H1 (cell line): Measurements from ENCODE around the gene KRT76. TPM values are rescaled to one million over a fixed set of nuclear protein-coding genes. Genes with fewer than 3 reads are reported as not detected.

Source experiments
- CTCF ChIA-PET: fragments of 300-600 bp; sonication (Branson Sonifier 250); formaldehyde crosslinking; loops from one replicate; lab custom pipeline; 2021; ENCODE audit not compliant: partially characterized antibody; lab: Charles Lee
- POLR2A ChIA-PET: fragments of 300-600 bp; sonication (Branson Sonifier 250); formaldehyde crosslinking; loops from one replicate; lab custom pipeline; 2021; ENCODE audit warnings: inconsistent platforms; ENCODE audit not compliant: partially characterized antibody; lab: Charles Lee
- DNase-seq, 2 experiments: peaks; one replicate each; pipeline versions ENCODE4 v3.0.0 to v3.0.0-alpha.2; 2010 to 2022; ENCODE audit warnings: low spot score in 2 of 2, low read depth in 1 of 2, mixed read lengths in 1 of 2
- FAIRE-seq: peaks from 2 replicates; lab custom pipeline; 2011; peaks lifted over from hg19 to GRCh38; lab: Jason Lieb, UNC
- H2AFZ ChIP-seq: 2 replicates; pipeline ENCODE4 v1.8.1; 2012; ENCODE audit warnings: low read length, inconsistent platforms
- H2AK5ac ChIP-seq: 2 replicates; pipeline ENCODE4 v1.6.1; 2013; ENCODE audit warnings: low read depth, low read length
- H2BK120ac ChIP-seq: replicated peaks from 2 replicates; pipeline ENCODE3; 2013; ENCODE audit warnings: low read depth, low read length, inconsistent platforms
- H2BK12ac ChIP-seq: 2 replicates; pipeline ENCODE4 v1.6.1; 2013; ENCODE audit warnings: low read depth, low read length
- H2BK15ac ChIP-seq: 2 replicates; pipeline ENCODE4 v1.6.1; 2013; ENCODE audit warnings: low read length
- H2BK20ac ChIP-seq: 2 replicates; pipeline ENCODE4 v1.6.1; 2013; ENCODE audit warnings: low read length
- H2BK5ac ChIP-seq: 2 replicates; pipeline ENCODE4 v1.6.1; 2013; ENCODE audit warnings: low read depth, low read length
- H3K14ac ChIP-seq: 2 replicates; pipeline ENCODE4 v1.6.1; 2013; ENCODE audit warnings: inconsistent platforms; ENCODE audit not compliant: insufficient read length
- H3K18ac ChIP-seq: 2 replicates; pipeline ENCODE4 v1.6.1; 2013; ENCODE audit warnings: low read length; ENCODE audit errors: extremely low read depth
- H3K23ac ChIP-seq: 2 replicates; pipeline ENCODE4 v1.6.1; 2013; ENCODE audit warnings: inconsistent platforms; ENCODE audit not compliant: insufficient read length
- H3K23me2 ChIP-seq: 2 replicates; pipeline ENCODE4 v1.6.1; 2013; ENCODE audit warnings: low read depth, low read length
- H3K27ac ChIP-seq: 2 replicates; pipeline ENCODE4 v1.6.1; 2011; ENCODE audit warnings: low read depth, low read length, inconsistent platforms
- H3K27me3 ChIP-seq, 4 experiments: replicated peaks in 1 of 4; 1 replicate in 1 of 4; 2 replicates in 3 of 4; pipeline versions ENCODE4 v1.6.1 to v1.8.1; 2011 to 2013; ENCODE audit warnings: low read length in 3 of 4, mild to moderate bottlenecking in 3 of 4, inconsistent platforms in 2 of 4, mixed read lengths in 2 of 4, moderate library complexity in 1 of 4; ENCODE audit not compliant: control insufficient read depth in 3 of 4, insufficient read depth in 3 of 4; ENCODE audit errors: extremely low read depth in 1 of 4
- H3K36me3 ChIP-seq, 4 experiments: 2 replicates each; pipeline versions ENCODE4 v1.6.1 to v1.8.1; 2011 to 2013; ENCODE audit warnings: mild to moderate bottlenecking in 4 of 4, low read length in 3 of 4, moderate library complexity in 2 of 4, control low read depth in 1 of 4, inconsistent platforms in 1 of 4; ENCODE audit not compliant: insufficient read depth in 4 of 4, control insufficient read depth in 2 of 4
- H3K4ac ChIP-seq: replicated peaks from 2 replicates; pipeline ENCODE3; 2013; ENCODE audit warnings: low read length, low read depth, mixed read lengths, inconsistent platforms; ENCODE audit not compliant: insufficient read length
- H3K4me1 ChIP-seq, 4 experiments: replicated peaks in 1 of 4; 1 replicate in 1 of 4; 2 replicates in 3 of 4; pipeline versions ENCODE4 v1.6.1 to v1.8.1; 2011 to 2013; ENCODE audit warnings: low read length in 3 of 4, inconsistent platforms in 2 of 4, mixed read lengths in 1 of 4; ENCODE audit not compliant: insufficient read depth in 4 of 4, control insufficient read depth in 3 of 4
- H3K4me2 ChIP-seq, 2 experiments: 2 replicates each; pipeline versions ENCODE4 v1.6.1 to v1.8.1; 2011 to 2013; ENCODE audit warnings: low read depth in 2 of 2, low read length in 2 of 2, control low read depth in 1 of 2, inconsistent platforms in 1 of 2, mild to moderate bottlenecking in 1 of 2; ENCODE audit not compliant: insufficient read depth in 1 of 2
- H3K4me3 ChIP-seq, 4 experiments: fragments of 200-600, 300-600 bp in 1 of 4; sonication (generic), shearing (Covaris generic), sonication (Bioruptor Twin) in 1 of 4; 2 replicates each; pipeline versions ENCODE4 v1.5.1 to v1.8.1; 2011 to 2016; ENCODE audit warnings: low read length in 4 of 4, low read depth in 3 of 4, control low read depth in 2 of 4, inconsistent platforms in 2 of 4, mild to moderate bottlenecking in 2 of 4, mixed read lengths in 1 of 4, moderate library complexity in 1 of 4; ENCODE audit not compliant: insufficient read depth in 2 of 4; ENCODE audit errors: extremely low read depth in 1 of 4
- H3K56ac ChIP-seq: replicated peaks from 2 replicates; pipeline ENCODE3; 2013; ENCODE audit warnings: low read depth, mild to moderate bottlenecking, mixed read lengths, low read length, inconsistent platforms; ENCODE audit not compliant: insufficient read length
- H3K79me1 ChIP-seq: 2 replicates; pipeline ENCODE4 v1.6.1; 2013; ENCODE audit warnings: low read depth, low read length, control low read depth
- H3K79me2 ChIP-seq, 2 experiments: 2 replicates each; pipeline versions ENCODE4 v1.6.1 to v1.8.1; 2012 to 2013; ENCODE audit warnings: low read length in 2 of 2, mild to moderate bottlenecking in 2 of 2, inconsistent platforms in 1 of 2; ENCODE audit not compliant: insufficient read depth in 2 of 2, control insufficient read depth in 1 of 2
- H3K9ac ChIP-seq, 4 experiments: replicated peaks in 1 of 4; 1 replicate in 1 of 4; 2 replicates in 3 of 4; pipeline versions ENCODE4 v1.6.1 to v1.8.1; 2011 to 2013; ENCODE audit warnings: low read depth in 3 of 4, low read length in 3 of 4, control low read depth in 2 of 4, mild to moderate bottlenecking in 2 of 4, moderate library complexity in 2 of 4, inconsistent platforms in 1 of 4; ENCODE audit errors: extremely low read depth in 1 of 4
- H3K9me3 ChIP-seq, 2 experiments: 2 replicates each; pipeline versions ENCODE4 v1.6.1 to v1.8.1; 2012 to 2013; ENCODE audit warnings: mild to moderate bottlenecking in 2 of 2, moderate library complexity in 2 of 2, control low read depth in 1 of 2, inconsistent platforms in 1 of 2, low read depth in 1 of 2, low read length in 1 of 2, mixed read lengths in 1 of 2; ENCODE audit not compliant: insufficient read depth in 2 of 2
- H4K20me1 ChIP-seq, 2 experiments: replicated peaks in 1 of 2; 2 replicates each; pipeline versions ENCODE3 to v1.8.1; 2011 to 2013; ENCODE audit warnings: inconsistent platforms in 2 of 2, low read length in 2 of 2, mild to moderate bottlenecking in 1 of 2; ENCODE audit not compliant: insufficient read depth in 2 of 2, control insufficient read depth in 1 of 2
- H4K5ac ChIP-seq: 2 replicates; pipeline ENCODE4 v1.6.1; 2013; ENCODE audit warnings: low read length, low read depth, mixed read lengths, inconsistent platforms; ENCODE audit not compliant: insufficient read length
- H4K8ac ChIP-seq: 2 replicates; pipeline ENCODE4 v1.8.0; 2013; ENCODE audit warnings: mild to moderate bottlenecking, moderate library complexity, low read length, inconsistent platforms; ENCODE audit not compliant: insufficient read depth; ENCODE audit errors: extremely low read depth
- H4K91ac ChIP-seq: replicated peaks from 2 replicates; pipeline ENCODE3; 2013; ENCODE audit warnings: low read length, mixed read lengths, inconsistent platforms; ENCODE audit not compliant: insufficient read length
- ATF2 ChIP-seq: IDR thresholded peaks from 2 replicates; pipeline ENCODE4 v1.6.1; 2012; ENCODE audit warnings: low read length, inconsistent platforms
- CEBPB ChIP-seq: IDR thresholded peaks from 2 replicates; pipeline ENCODE4 v1.6.1; 2012; ENCODE audit warnings: low read depth, low read length
- CTBP2 ChIP-seq: IDR thresholded peaks from 2 replicates; pipeline ENCODE4 v1.7.0; 2011; ENCODE audit warnings: borderline replicate concordance, mild to moderate bottlenecking, moderate library complexity, mixed read lengths, low read length; ENCODE audit not compliant: insufficient read depth, insufficient read length
- EP300 ChIP-seq, 2 experiments: IDR thresholded peaks; 1 replicate in 1 of 2; 2 replicates in 1 of 2; pipeline ENCODE4 v1.6.1; 2011 to 2012; ENCODE audit warnings: low read depth in 2 of 2, low read length in 2 of 2, mild to moderate bottlenecking in 2 of 2, borderline replicate concordance in 1 of 2, inconsistent platforms in 1 of 2, moderate library complexity in 1 of 2
- GTF2F1 ChIP-seq: IDR thresholded peaks from 2 replicates; pipeline ENCODE4 v1.6.1; 2012; ENCODE audit warnings: low read depth, low read length, improper control_type of control experiment, borderline replicate concordance
- KDM1A ChIP-seq: fragments of 200-600, 300-600 bp; sonication (generic); IDR thresholded peaks from 2 replicates; pipeline ENCODE4 v1.7.1; 2016; ENCODE audit warnings: mild to moderate bottlenecking, low read length, borderline replicate concordance
- MAFK ChIP-seq: IDR thresholded peaks from 2 replicates; pipeline ENCODE4 v1.6.1; 2012; ENCODE audit warnings: low read depth, mild to moderate bottlenecking, improper control_type of control experiment, low read length
- POLR2AphosphoS5 ChIP-seq: IDR thresholded peaks from 2 replicates; pipeline ENCODE4 v1.6.1; 2011; ENCODE audit warnings: low read depth, low read length
- SP2 ChIP-seq: IDR thresholded peaks from 2 replicates; pipeline ENCODE4 v1.6.1; 2012; ENCODE audit warnings: mild to moderate bottlenecking, low read length, inconsistent platforms
- USF2 ChIP-seq: IDR thresholded peaks from 2 replicates; pipeline ENCODE4 v1.6.1; 2011; ENCODE audit warnings: low read length, improper control_type of control experiment
- ZNF274 ChIP-seq: IDR thresholded peaks from 2 replicates; pipeline ENCODE4 v1.7.0; 2012; ENCODE audit warnings: low read length, borderline replicate concordance; ENCODE audit errors: extremely low read depth
- WGBS, 2 experiments: shearing (Covaris generic) in 1 of 2; methylation state at CpG; one replicate each; pipeline versions ENCODE4 v1.1.6 to v1.1.7; 2013 to 2015; ENCODE audit warnings: low lambda C conversion rate in 2 of 2, mixed read lengths in 2 of 2, inconsistent platforms in 1 of 2, low coverage in 1 of 2, missing lambda C conversion rate in 1 of 2; ENCODE audit not compliant: insufficient replicate concordance in 2 of 2, insufficient coverage in 1 of 2, insufficient read length in 1 of 2; ENCODE audit errors: extremely low coverage in 1 of 2, missing lambda C conversion rate in 1 of 2; 5-methylcytosine and 5-hydroxymethylcytosine counted together
- polyA plus RNA-seq, 7 experiments: library from polyadenylated mRNA; depleted of rRNA in 3 of 7; stranded (reverse) in 5 of 7; unstranded in 2 of 7; fragments of >200 nt in 5 of 7; fragments of 200-250 nt in 2 of 7; gene quantifications; 1 replicate in 5 of 7; 2 replicates in 1 of 7; 4 replicates in 1 of 7; pipeline versions ENCODE4 v1.2.1 to v1.2.3, GENCODE V29; 2011 to 2013; ENCODE audit warnings: missing spikeins in 2 of 7, mixed read lengths in 2 of 7
- total RNA-seq: library from RNA; stranded (reverse); fragmentation: NEBNext Ultra II Directional; extraction: Animal tissue kit (Norgen Biotek cat#: 25700); gene quantifications from 2 replicates; pipeline ENCODE4 v1.2.1, GENCODE V29; 2021

Gene KRT76
- total and polyA plus RNA-seq, 2 of the 8 experiments (the other 6 are each of a cell fraction or from before 2014, with no cell fraction given): not detected

GRCh38 chr12:52825961-52826360 lies 48.8 kb upstream of the KRT76 start:
- Histone ChIP-seq H2BK20ac (no peak overlapping the region), H3K9me3 (no peaks in the 10 kb centered on the region), H3K4me1 (no peaks in the 10 kb centered on the region; a peak in 2 of 7 replicates), H3K9ac (no peak overlapping the region), H2BK120ac (no peak overlapping the region), H3K27ac (no peak overlapping the region), H3K27me3 (0 out of 7 replicates have a peak, but pooled peaks cover 0 to 2% (median 0%) of the 10 kb centered on the region in 4 experiments), H3K79me2 (no peaks in the 10 kb centered on the region), H3K18ac (no peak overlapping the region; the same call in 1 of the 2 replicates), H3K4ac (no peak overlapping the region), H4K8ac (no peak overlapping the region), H4K5ac (no peak overlapping the region), H3K79me1 (no peaks in the 10 kb centered on the region), H3K56ac (no peak overlapping the region), H3K23ac (no peak overlapping the region), H3K36me3 (no peaks in the 10 kb centered on the region), H4K91ac (no peak overlapping the region), H2AFZ (no peak overlapping the region), H2BK5ac (no peak overlapping the region), H3K14ac (no peak overlapping the region), H3K4me3 (no peak overlapping the region), H3K4me2 (no peak overlapping the region), H4K20me1 (no peaks in the 10 kb centered on the region), H2BK15ac (peak overlapping the region; percentile 63; the same call in 1 of the 2 replicates), H2AK5ac (no peak overlapping the region; the same call in 1 of the 2 replicates), H3K23me2 (no peaks in the 10 kb centered on the region), H2BK12ac (no peak overlapping the region)
- WGBS, 2 experiments: 87% methylated on average over 4 of the region's 4 CpGs; no CpG with 5 or more reads in 1 of the 2 experiments
- ChIA-PET POLR2A (no interaction called here), CTCF (interaction anchor here (0.9 to 1.6 kb wide), 4 partner anchors 9 to 54 kb away, joined by 3 to 6 read pairs (median 4); no protein-coding TSS in a partner anchor)
- FAIRE-seq (no peak), DNase-seq (no peak)
- no peak for TF ChIP-seq EP300 (IDR thresholded peaks at IDR 0.05; ENCODE audit: borderline replicate concordance in 1 of 2, low read depth in 2 of 2, low read length in 2 of 2)
- no peak for TF ChIP-seq ATF2
- no peak for TF ChIP-seq CEBPB
- no peak for TF ChIP-seq USF2
- TF ChIP-seq MAFK: no peak
- no peak for TF ChIP-seq GTF2F1
- no peak for TF ChIP-seq POLR2AphosphoS5
- no peak for TF ChIP-seq KDM1A
- no peak for TF ChIP-seq SP2
- no peak for TF ChIP-seq ZNF274
- no peak for TF ChIP-seq CTBP2
